Stimulated activated naive CD8-positive, alpha-beta T cell treated with anti-CD3 and anti-CD28 coated beads, Interleukin-15, Interleukin-2, amounts not matched to agents 100 U/mL and 50 U/mL, for 24 hours (primary cell): ENCODE measurements around the gene DDX23.

Experiments
- ATAC-seq: fragments of 150-1000 bp; cut with Tn5 transposase; one replicate; pipeline ENCODE4 v1.10.0; 2021
- DNase-seq: peaks from one replicate; pipeline ENCODE4 v3.0.0; 2021

DDX23 gene

DNA sequence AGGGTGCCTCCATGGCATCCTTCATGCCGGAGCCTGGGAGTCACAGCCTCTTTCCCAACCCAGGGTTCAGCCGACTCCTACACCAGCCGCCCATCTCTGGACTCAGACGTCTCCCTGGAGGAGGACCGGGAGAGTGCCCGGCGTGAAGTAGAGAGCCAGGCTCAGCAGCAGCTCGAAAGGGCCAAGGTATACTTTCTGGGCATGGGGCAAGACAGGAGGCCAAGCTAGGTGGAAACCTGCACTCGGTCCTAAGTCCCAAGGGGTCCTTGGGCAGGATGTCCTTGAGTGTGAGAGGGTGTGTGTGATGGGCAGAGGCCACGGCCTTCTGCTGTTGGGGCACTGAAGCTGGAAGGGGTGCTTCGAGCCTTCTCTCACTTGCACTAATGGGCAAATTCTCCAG lies 28.7 kb downstream of the DDX23 start:
- DNase-seq, result no peak
- no peak for ATAC-seq

DNA sequence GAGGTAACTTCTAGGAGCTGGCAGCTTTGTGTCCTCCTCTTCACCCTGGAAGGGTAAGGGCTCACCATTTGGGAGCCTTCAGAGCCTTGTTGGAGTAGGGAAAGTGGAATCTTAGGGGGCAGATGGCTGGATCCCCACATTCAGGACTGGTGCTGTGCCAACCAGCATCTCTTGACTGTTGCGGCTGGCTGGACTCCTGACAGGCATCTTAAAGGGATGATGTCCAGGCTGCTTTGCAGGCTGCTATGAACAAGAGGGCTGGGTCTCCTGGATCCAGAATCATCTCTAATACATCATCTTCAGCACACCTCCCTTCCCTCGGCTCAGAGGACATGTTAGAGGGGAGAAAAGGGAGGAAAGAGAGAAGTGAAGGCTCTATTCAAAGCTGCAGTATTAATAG lies 29.3 kb downstream of the DDX23 start:
- no peak for DNase-seq
- ATAC-seq, result no peak

GRCh38 chr12:48822139-48822538 lies 29.8 kb downstream of the DDX23 start:
- DNase-seq, result no peak

DNA sequence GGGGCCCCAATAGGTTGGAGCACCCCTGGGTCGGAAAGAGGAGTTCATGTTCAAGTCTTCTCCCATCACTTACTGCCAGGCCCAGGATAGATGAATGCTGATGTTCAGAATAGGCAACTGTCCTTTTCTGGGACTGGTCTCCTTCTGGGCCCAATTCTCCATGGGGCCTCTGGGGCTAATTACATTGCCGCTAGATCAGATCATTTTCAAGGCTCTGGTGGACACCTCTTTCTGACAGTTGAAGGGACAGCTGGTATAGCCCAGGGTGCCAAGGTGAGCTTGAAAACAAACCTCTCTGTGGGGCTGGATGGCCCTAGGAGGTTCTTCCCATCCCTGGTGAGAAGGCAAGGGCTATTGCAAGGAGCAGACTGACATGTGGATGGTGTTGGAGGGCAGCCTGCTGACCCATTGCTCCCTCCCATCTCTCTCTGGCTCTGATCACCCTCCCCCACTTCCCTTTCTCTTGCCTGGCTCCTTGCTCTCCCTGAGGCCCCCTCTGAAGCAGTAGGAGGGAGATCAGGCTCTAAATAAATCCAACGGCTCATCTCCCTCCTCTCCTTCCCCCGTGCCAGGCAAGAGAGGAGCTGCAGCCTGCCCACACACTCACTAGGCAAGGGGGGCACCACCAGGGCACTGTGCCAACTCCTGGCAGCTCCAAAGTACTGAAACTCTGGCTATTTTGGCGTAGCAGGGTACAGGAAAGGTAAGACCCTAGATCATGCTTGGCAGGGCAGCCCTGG lies 31.8 kb downstream of the DDX23 start:
- DNase-seq (no peak), ATAC-seq (no peak)

More at GRCh38 chr12:48822139-48822538, 29.8 kb downstream of the DDX23 start:
- ATAC-seq, result no peak

- ATAC-seq (no peak), DNase-seq (peak; percentile 55)
These were observed 33.0 kb downstream of the DDX23 start for GRCh38 chr12:48818831-48819590.

DNA sequence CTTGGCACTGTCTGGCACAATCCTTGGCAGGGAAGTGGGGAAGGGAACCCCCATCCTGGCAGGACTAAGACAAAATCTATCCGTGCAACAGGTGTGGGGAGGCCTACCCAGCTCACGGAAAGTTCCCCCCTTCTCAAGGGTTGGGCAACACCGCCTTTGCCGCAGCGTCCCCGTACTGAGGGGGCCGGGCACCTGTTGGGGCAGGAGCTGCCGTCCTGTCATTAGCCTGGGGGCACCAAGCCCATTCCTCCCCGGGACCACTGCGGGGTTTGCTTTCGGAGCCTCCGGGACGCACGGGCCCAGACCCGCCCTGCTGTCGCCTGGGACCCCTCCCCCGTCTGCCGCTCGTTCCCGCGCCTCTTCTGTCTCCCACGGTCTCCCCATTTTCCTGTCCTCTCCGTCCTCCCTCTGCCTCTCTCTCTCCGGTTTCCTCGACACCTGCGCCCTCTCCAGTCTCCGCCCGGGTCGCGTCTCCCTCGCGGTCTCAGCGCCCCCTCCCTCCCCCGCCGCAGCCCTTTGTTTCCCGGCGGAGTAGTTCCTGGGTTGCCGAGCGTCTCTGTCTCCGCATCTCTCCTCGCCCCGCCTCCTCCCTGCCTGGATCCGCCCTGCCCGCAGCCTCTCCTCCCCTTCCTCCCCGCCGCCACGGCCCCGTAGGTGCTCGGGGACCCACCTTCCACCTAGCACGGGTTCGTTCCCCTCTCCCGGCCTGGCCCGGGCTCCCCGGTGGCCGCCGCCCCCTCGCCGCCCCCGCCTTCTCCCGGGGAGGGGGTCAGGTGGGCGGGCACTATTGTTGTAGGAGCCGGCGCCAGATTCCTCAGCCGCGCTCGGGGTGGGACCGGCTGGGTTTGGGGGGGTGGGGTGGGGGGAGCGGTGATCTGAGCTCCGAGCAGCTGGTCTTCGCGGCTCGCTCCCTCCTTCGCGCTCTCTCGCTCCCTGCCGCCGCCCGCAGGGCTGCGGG lies 33.8 kb downstream of the DDX23 start, which contains the start of gene CACNB3:
TSS of gene CACNB3 (plus strand) at position 624 of the 958 bp plus-strand sequence. CDS start 434 bp downstream, outside the sequence.
- peak; percentile 84 for DNase-seq
- ATAC-seq, result peak; percentile 41

GRCh38 chr12:48816143-48816854 lies 35.7 kb downstream of the DDX23 start:
- no peak for ATAC-seq
- DNase-seq, result no peak

DNA sequence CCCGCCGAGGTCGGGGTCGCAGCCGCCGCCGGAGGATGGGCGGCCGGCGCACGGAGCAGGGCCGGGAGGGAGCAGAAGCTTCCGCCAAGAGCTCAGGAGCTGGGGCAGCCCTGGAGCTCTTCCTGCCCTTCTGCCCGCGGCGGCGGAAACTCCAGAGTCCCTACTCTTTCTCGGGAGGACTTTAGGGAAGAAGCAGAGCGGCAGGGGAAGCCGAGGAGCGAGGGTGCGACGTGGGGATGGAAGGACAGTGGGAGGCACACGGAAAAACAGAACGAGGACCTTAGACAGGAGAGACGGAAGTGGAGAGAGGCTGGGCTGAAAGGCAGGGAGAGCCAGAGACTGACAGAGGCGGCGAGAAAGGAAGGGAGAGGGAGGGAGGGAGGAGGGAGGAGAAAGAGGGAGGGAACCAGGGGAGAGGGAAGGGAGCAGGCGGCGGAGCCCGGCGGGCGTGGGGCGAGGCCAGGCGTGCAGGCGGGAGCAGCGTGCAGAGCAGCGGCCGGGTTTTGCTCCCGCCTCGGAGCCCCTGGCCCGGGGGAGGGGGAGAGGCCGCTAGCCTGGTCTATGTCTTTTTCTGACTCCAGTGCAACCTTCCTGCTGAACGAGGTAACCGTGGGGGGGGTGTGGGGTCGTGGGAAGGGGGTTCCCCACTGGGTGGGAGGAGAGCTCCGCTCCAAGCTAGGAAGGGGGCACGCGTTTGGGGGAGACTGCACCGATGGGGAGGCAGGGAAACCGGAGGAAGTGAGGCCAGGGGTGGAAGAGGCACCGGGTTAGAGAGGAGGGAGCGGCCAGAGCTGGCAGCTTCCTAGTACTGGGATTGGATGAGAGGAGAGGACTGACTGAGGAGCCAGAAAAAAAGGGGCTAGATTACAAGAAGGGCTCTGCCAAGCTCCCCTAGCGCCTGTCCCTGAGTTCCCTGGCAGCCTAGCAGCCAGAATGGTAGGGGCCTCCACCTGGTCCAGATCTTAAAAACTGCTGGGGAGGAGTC lies 36.5 kb downstream of the DDX23 start:
- peak; percentile 42 for ATAC-seq
- DNase-seq, result peak; percentile 54

DNA sequence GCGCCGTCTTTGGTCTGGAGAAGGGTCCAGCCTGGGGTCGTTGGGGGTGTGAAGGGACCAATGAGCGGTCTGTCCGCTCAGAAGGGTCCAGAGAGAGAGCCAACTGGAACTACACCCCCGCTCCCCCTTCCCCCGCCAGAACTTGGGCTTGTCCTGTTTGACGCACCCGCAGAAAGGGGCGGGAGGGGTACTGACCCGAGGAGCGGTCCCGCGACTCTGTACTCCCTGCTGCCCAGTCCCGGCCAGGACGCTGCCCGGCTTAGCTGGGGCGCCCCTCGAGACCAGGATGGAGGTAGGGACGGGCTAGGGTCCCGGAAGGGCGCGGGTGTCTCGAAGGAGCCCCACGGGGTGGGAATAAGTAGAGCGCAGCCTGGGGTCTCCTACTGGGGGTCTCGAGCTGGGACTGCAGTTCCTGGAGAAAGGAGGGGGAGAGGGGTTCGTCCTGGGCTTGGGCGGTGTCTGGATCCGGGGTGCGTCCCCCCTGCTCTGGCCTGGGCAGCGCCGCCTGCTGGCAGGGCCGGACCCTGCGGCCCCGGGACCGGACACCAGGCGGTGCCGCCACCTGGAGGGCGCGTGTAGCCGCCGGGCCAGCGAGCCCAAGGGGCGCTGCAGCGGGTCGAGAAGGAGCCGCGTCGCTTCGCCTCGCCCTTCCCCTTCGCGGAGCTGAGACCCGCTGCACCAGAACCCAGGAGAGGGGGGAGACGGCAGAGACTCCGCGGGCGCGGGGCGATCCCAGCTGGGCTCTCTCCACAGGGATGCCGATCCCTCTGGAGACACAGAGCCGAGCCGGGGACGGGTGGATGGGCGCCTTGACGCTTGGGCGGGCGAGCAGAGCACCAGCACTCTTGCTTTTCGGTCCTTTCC lies 37.5 kb downstream of the DDX23 start:
- ATAC-seq (peak; percentile 80), DNase-seq (peak; percentile 93)

DNA sequence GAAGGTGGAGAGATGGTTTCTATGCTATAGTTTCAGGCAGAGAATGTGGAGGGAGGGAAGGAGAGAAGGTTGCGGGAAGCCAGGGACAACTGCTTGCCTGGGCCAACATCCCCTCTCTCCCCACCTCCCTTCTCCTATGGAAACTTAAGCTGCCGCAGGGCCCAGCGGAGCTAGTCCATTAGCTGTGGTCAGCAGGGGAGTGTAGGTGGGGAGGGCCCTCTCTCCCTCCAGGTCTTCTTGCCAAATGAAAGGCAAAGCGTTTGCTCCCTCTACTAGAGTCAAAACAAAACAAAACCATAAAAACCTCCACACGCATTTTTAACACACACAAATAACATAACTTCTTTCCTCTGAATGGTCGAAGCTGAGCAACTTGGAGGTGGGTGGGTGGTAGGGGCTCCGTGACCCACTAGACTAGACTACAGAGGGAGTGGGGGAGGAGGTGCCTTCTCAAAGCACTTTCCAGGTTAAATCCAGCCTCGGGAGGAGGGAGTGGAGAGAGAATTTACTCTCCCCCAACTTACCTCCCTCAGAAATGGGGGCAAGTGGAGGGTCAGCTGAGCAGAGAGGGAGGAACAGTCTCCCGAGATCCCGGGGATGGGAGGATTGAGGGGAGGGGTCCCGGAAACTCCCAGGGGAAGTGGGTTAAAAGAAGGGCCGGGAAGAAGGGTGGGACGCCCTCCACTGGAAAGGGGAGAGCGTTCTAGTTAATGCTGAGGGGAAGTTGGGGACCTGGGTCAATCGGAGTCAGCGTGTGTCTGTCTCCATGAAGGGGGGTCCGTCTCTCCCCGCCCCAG lies 38.3 kb downstream of the DDX23 start:
- ATAC-seq (no peak), DNase-seq (no peak)

DNA sequence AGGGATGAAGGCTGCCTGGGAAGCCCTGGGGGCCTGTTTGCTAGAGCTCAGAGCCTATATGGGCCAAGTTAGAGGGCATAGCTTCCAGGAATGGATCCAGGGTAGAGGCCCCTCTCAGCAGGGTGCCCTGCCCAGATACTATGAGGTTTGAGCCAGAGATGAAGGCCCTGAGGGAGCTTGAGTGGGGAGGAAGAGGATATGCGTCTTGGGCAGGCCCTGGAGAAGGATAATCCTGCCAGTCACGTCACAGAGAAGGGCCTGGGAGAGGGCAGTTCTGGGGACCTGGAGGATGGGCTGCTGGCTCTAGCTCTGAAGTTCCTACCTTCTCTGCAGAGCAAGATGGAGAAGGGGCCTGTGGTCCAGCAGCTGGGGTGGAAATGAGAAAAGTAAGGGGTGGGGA lies 39.6 kb downstream of the DDX23 start:
- DNase-seq (no peak), ATAC-seq (no peak)

- ATAC-seq, result no peak
- no peak for DNase-seq
These were observed 40.4 kb downstream of the DDX23 start for GRCh38 chr12:48811437-48812090.

- no peak for DNase-seq
These were observed 41.0 kb downstream of the DDX23 start for GRCh38 chr12:48810903-48811431.

DNA sequence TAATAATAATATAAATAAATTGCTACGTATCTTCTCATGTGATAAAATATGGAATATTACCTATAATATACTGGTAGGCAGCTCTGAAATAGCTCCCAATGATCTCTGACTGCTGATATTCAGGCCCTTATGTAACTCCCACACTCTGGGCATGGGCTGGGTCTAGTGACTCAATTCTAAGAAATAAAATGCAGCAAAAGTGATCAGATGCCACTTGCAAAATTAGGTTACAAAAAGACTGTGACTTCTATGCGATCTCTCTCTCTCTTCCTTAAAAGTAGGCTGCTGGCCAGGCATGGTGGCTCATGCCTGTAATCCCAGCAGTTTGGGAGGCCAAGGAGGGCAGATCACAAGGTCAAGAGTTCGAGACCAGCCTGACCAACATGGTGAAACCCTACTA lies 44.0 kb downstream of the DDX23 start:
- DNase-seq (no peak), ATAC-seq (no peak)

More at GRCh38 chr12:48810903-48811431, 41.0 kb downstream of the DDX23 start:
- no peak for ATAC-seq

- no peak for DNase-seq
These were observed 48.3 kb downstream of the DDX23 start for GRCh38 chr12:48803675-48804074.

GRCh38 chr12:48800971-48801370 lies 51.0 kb downstream of the DDX23 start:
- DNase-seq, result no peak
- ATAC-seq, result no peak

More at GRCh38 chr12:48803675-48804074, 48.3 kb downstream of the DDX23 start:
- ATAC-seq, result no peak

DNA sequence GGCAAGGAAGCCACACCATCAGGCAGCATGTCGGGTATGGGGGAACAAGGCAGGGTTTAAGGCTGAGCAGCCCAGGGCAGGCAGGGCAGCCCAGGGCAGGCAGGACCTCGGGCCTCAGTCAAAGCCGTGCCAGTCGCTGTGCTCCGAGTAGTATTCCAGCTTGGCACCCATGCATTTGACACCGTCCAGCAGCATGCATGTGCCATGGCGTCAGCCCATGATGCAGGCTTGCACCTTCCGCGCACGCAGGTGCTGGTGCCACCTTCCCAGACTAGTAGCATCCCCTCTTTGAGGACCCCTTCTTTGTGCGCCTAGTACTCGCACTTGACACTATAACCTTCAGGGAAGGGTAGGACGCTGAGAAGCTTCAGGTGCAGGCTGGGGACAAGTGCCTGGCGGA lies 51.5 kb downstream of the DDX23 start:
- DNase-seq, result no peak
- ATAC-seq, result no peak

DNA sequence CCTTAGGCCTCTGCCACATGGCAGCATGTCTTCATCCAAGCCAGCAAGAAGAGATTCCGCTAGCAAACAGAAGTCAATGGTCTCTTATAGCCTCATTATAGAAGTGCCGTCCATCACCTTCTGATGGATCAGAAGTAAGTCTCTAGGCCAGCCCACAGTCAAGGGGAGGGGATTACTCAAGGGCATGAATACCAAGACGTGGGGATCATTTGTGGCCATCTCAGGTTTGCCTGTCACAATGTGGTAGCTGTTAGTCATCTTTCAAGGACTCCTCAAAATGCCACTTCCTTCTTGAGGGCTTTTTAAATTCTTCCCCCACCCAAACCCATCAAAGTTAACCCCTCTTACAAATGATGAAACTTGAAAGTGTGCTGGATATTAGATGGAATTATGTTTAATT lies 55.0 kb downstream of the DDX23 start:
- DNase-seq, result peak; percentile 52
- peak; percentile 95 for ATAC-seq
